Superior temporal gyrus (tissue), 1 donor: ENCODE results near the gene LMTK2.
"Not testable (repeated sequence)": the region's sequence is repeated elsewhere in the genome, so short reads cannot be mapped to it uniquely, and the experiment has no call there.

Experiments used
- DNase-seq: peaks from one replicate; pipeline ENCODE4 v3.0.0-alpha.2; 2016; ENCODE audit errors: extremely low spot score

The LMTK2 gene

GRCh38 chr7:98217623-98218582, 111.2 kb downstream of the LMTK2 start:
- DNase-seq = peak; percentile 80

GRCh38 chr7:98219382-98219781, 112.7 kb downstream of the LMTK2 start:
- DNase-seq = not testable (repeated sequence)

- DNase-seq = no peak
Measured at GRCh38 chr7:98221611-98222532, 115.2 kb downstream of the LMTK2 start.

GRCh38 chr7:98222533-98223195, 116.0 kb downstream of the LMTK2 start:
- no peak for DNase-seq

- no peak for DNase-seq
Measured at GRCh38 chr7:98223351-98223897, 116.8 kb downstream of the LMTK2 start.

- DNase-seq = no peak
Measured at GRCh38 chr7:98223898-98224700, 117.4 kb downstream of the LMTK2 start.

DNA sequence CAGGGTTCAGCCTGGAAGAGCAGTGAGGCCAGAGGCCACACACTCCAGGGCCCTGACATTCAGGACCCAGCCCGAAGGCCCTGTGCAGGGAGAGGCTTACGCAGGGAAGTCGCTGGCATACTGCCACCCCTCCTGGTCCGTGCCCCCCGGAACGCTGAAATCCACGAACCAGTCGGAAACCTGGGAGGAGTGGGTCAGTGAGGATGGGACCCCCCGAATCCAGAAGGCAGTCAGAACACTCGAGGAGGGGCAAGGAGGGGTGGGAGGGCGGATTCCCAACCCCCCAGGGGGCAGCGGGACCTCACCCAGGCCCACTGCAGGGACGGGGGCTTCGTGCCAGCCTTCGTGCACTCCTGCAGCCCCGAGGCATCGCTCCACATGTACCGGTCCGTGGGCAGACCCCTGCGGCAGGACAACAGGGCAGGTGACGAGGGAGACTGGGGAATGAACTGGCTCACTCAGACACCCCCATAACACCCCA, 118.1 kb downstream of the LMTK2 start:
- DNase-seq = no peak

DNA sequence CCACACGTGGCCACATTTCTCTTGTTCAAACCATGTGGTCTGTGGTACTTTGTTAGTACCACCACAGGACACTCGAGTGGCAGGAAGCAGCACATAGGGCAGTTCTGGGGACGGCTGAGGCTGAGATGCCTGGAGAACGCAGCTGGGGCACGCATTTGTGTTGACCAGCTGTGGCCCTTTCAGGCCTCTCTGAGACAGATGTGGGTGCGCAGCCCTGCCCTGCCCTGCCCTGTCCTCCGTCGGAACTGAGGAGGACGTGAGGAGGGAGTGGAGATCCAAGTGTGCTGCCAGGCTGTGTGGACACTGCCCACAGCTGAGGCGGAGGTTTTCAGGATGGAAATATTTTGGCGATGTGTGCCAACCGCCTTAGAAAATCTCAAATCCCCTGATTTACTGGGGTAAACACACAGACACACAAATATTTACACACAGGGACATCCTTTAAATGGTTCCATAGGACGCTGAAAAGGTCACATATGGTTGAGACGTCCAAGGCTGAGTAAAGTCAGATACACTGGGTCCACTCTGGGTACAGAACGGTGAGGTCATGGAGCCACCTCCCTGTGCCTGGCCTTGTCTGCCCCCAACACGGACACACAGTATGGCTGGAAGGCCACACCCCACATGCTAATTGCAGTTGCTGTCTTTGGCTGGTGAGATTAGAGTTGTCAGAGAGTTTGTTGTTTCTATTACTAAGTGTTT, 119.4 kb downstream of the LMTK2 start:
- DNase-seq = no peak

DNA sequence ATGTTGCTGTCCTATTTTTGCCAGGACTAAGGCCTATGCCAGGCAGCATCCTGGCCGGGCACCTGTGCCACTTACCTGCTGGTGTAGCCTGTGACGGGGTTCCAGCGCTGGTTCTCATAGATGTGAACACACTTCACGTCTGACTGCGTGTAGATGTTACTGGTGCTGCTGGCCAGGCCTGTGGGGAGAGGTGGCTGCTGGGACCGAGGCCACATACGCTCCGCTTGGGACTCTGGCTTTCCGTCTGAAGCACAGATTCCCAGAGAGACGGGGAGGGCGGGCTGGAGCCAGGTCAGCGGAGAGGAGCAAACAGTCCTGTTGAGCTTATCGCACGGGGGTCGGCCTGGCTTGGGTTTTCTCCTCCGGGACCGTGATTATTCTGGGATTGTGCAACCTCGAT, 121.3 kb downstream of the LMTK2 start:
- no peak for DNase-seq

DNA sequence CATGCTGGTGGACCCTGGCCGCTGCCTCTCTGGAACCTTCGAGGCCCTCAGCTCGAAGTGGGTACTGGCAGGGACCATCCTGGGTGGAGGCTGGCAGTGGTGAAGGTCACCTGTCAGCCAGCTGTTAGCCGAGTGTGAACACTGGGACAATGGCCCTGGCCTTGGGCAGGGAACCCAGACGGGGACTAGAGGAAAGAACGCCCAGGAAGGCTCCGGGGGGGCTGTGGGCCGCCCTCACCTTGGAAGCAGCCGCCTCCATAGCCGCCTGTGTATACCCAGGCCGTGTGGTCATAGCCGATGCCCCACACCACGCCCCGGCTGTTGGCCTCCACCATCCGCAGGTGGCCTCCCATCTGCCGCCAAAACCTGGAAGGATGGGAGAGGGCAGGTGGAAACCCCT, 122.1 kb downstream of the LMTK2 start:
- DNase-seq = no peak

DNA sequence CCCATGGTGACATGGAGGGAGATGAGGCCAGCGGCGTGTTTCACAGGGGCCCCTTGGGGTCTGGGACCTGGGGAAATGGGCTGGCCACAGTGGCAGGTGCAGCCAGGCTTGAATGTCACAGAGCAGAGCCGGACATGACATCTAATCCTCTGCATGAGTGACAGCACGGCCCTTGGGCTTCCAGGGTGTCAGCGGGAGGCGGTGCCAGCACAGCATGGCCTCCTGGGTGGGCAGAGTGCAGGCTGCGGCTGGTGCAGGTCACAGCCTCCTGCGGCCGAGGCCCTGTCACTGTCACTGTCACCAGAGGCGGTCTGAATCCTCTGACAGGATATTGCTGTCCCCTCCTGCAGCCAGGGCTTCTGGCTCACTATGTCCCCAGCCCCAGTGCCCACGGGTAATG, 122.8 kb downstream of the LMTK2 start:
- DNase-seq = no peak

- DNase-seq = no peak
Measured at GRCh38 chr7:98229991-98230745, 123.5 kb downstream of the LMTK2 start.

- no peak for DNase-seq
Measured at GRCh38 chr7:98230746-98231471, 124.2 kb downstream of the LMTK2 start.

DNA sequence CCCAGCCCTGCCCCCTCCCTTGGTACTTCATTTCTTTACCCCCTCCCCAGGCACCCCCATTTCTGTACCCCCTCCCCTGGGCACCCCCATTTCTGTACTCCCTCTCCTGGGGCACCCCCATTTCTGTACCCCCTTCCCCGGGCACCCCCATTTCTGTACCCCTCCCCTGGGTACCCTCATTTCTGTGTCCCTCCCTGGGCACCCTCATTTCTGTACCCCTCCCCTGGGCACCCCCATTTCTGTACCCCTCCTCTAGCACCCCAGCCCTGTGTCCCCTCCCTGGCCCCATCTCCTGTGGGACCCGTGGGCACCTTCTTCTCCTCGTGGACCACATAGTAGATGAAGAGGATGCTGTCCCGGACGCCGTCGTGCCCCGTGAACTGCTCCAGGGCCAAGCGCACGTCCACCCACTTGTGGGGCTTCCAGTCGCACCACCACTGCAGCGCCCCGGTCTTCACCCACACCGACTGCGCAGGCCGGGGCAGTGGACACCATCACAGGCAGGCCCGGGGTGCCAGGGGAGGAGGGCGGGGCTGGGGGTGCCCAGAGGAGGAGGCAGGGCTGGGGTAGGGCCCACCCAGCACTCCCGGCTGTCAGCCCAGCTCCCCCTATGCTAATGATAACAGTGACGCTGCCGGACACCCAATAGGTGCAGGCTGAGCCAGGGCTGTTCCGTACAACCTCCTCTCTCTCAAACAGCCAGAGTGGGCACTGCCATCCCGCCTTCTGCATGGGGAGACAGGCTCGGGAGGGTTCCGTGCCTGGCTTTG, 125.0 kb downstream of the LMTK2 start:
- DNase-seq = no peak

GRCh38 chr7:98232263-98232585, 125.6 kb downstream of the LMTK2 start:
- DNase-seq = no peak

GRCh38 chr7:98232799-98233198, 126.1 kb downstream of the LMTK2 start:
- DNase-seq = no peak

GRCh38 chr7:98233219-98234070, 126.8 kb downstream of the LMTK2 start:
- no peak for DNase-seq
